ENCODE results near the gene KRT81. TPM values are rescaled to one million over a fixed set of nuclear protein-coding genes. Genes with fewer than 3 reads are reported as not detected.
"Not testable (repeated sequence)": the region's sequence is repeated elsewhere in the genome, so short reads cannot be mapped to it uniquely, and the experiment has no call there.

Gene KRT81
- total RNA-seq, 2 donors from 2014 or later, result 0.77 TPM; not detected in 1

DNA sequence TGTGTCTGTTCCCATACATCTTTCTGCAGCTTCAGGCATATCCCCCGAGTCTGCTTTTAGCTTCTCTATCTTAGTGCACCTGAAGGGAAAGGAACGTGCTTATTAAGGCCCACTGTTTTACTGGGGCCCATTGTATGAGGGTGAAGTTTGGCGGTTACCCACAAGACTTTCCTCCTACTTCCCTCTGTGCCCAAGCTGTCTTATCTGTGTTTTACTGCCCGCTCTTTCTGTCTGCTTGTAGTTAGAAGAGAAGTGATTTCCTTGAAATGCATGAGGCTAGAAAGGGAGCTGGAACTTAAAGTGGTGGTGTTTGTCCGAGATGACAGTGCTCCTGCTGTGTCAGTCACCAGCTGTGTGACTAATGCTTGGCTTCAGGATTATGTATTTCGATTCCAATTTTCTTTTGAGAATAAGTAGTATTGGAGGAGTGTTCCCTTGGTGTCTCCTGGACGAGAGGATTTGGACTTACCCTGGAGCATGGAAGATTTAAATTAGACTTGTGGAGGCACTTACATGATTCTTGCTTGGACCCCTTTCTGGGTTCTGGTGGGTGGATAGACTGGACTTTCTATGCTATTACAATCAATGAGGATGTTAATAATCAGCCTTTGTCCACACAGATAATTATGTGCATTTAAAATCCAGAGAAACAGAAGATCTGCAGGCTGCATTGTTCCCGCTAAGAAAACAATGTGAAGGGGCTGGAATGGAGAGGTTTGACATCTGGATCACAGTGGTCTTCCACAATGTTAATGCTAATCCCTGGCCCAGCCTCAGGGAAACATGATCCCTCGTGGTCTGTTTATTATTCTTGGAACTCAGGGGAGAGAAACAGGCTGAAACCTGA lies 30.8 kb downstream of the KRT81 start:
- Histone ChIP-seq H3K27me3 (peaks cover 21% of the 10 kb centered on the region), H3K4me1 (peaks cover 6% of the 10 kb centered on the region), H3K9ac (ENCODE audit: low read depth in 2 of 2, low read length in 2 of 2) (no peak overlapping the region), H3K27ac (no peak overlapping the region), H3K4me3 (no peak overlapping the region), H3K36me3 (no peaks in the 10 kb centered on the region), H3K9me3 (no peaks in the 10 kb centered on the region)
- no peak for DNase-seq
- TF ChIP-seq CTCF (IDR thresholded peaks at IDR 0.05), result no peak
- intact Hi-C loops (cut with DNase I), result no loop called here

GRCh38 chr12:52259657-52260243 lies 31.6 kb downstream of the KRT81 start:
- Histone ChIP-seq H3K4me1 (peaks cover 6% of the 10 kb centered on the region), H3K36me3 (no peaks in the 10 kb centered on the region), H3K9me3 (no peaks in the 10 kb centered on the region), H3K27ac (no peak overlapping the region), H3K9ac (ENCODE audit: low read depth in 2 of 2, low read length in 2 of 2) (no peak overlapping the region), H3K4me3 (no peak overlapping the region), H3K27me3 (peaks cover 21% of the 10 kb centered on the region)
- TF ChIP-seq CTCF (IDR thresholded peaks at IDR 0.05), result no peak
- intact Hi-C loops (cut with DNase I), result no loop called here
- DNase-seq, result no peak

- no peak overlapping the region for H3K4me3 ChIP-seq
- TF ChIP-seq CTCF (IDR thresholded peaks at IDR 0.05), result no peak
- intact Hi-C loops (cut with DNase I), result no loop called here
- no peaks in the 10 kb centered on the region for H3K9me3 ChIP-seq
- H3K9ac ChIP-seq (ENCODE audit: low read depth in 2 of 2, low read length in 2 of 2), result no peak overlapping the region
- H3K4me1 ChIP-seq, result peaks cover 6% of the 10 kb centered on the region
- H3K27me3 ChIP-seq, result peaks cover 21% of the 10 kb centered on the region
- H3K27ac ChIP-seq, result no peak overlapping the region
- no peaks in the 10 kb centered on the region for H3K36me3 ChIP-seq
- no peak for DNase-seq
Observed at GRCh38 chr12:52258335-52258901, 32.9 kb downstream of the KRT81 start.

- H3K36me3 ChIP-seq; H3K9ac ChIP-seq (ENCODE audit: low read depth in 2 of 2, low read length in 2 of 2); H3K27ac ChIP-seq; intact Hi-C loops (cut with DNase I); H3K4me1 ChIP-seq; H3K4me3 ChIP-seq; H3K9me3 ChIP-seq; DNase-seq: not testable (repeated sequence)
- H3K27me3 ChIP-seq, result peaks cover 21% of the 10 kb centered on the region
Observed at GRCh38 chr12:52257922-52258321, 33.4 kb downstream of the KRT81 start.

DNA sequence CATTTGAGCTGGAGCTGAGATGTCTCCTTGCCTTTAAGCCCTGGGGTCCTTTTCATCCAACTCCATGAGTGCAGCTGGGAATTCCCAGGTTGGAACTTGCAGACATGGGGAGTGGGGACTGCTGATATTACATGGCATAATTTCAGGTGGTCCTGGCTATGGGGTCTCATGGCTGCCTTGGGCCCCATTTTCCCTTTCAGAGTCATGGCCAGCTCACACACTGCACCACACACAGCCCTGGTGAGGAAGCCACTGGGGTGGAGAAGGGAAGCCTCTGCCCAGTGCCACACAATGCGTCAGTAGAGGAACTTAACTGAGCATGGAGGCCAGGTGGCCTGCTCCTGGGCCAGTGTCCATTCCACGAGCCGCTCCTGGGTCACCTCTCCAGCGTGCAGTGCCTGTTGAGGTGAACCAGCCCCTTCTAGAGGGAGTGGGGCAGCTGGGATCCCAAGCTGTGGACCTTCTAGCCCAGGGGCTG lies 34.2 kb downstream of the KRT81 start:
- H3K9ac ChIP-seq (ENCODE audit: low read depth in 2 of 2, low read length in 2 of 2), result no peak overlapping the region
- no peaks in the 10 kb centered on the region for H3K36me3 ChIP-seq
- DNase-seq, result no peak
- H3K4me1 ChIP-seq, result peaks cover 6% of the 10 kb centered on the region
- intact Hi-C loops (cut with DNase I), result no loop called here
- H3K27me3 ChIP-seq, result peaks cover 21% of the 10 kb centered on the region
- no peak for TF ChIP-seq CTCF (IDR thresholded peaks at IDR 0.05)
- H3K9me3 ChIP-seq, result no peaks in the 10 kb centered on the region
- H3K27ac ChIP-seq, result no peak overlapping the region
- H3K4me3 ChIP-seq, result no peak overlapping the region

GRCh38 chr12:52256584-52256935 lies 34.8 kb downstream of the KRT81 start:
- no peak for TF ChIP-seq CTCF (IDR thresholded peaks at IDR 0.05)
- Histone ChIP-seq H3K36me3 (no peaks in the 10 kb centered on the region), H3K27ac (no peak overlapping the region), H3K9ac (ENCODE audit: low read depth in 2 of 2, low read length in 2 of 2) (no peak overlapping the region), H3K27me3 (peaks cover 21% of the 10 kb centered on the region), H3K4me1 (peaks cover 6% of the 10 kb centered on the region), H3K9me3 (no peaks in the 10 kb centered on the region), H3K4me3 (no peak overlapping the region)
- intact Hi-C loops (cut with DNase I), result no loop called here
- no peak for DNase-seq

Measured in colonic mucosa (tissue), 4 donors.